Breast epithelium (tissue), 4 donors: ENCODE measurements around the gene CHMP5. TPM values are rescaled to one million over a fixed set of nuclear protein-coding genes. Genes with fewer than 3 reads are reported as not detected.

Experiments used
- DNase-seq, 2 donors: peaks; one replicate each; pipeline ENCODE4 v3.0.0-alpha.2; 2019; ENCODE audit warnings: low spot score in 2 of 2
- H3K27ac ChIP-seq, 2 donors: fragments of 200-600 bp; sonication (generic) in 1 of 2; one replicate each; pipeline ENCODE4 v1.5.1; 2016 to 2019; ENCODE audit warnings: mild to moderate bottlenecking in 1 of 2
- H3K27me3 ChIP-seq, 2 donors: fragments of 200-600 bp; sonication (generic) in 1 of 2; one replicate each; pipeline versions ENCODE4 v1.5.1 to v1.6.0; 2017 to 2019; ENCODE audit warnings: control low read depth in 1 of 2, mild to moderate bottlenecking in 1 of 2
- H3K36me3 ChIP-seq: fragments of 200-600 bp; one replicate; pipeline ENCODE4 v1.5.1; 2019
- H3K4me1 ChIP-seq, 2 donors: fragments of 200-600 bp; sonication (generic); one replicate each; pipeline ENCODE4 v1.5.1; 2016 to 2019; ENCODE audit warnings: control low read depth in 1 of 2
- H3K4me3 ChIP-seq, 3 donors: fragments of 200-600 bp; sonication (generic); 1 replicate in 2 of 3; 2 replicates in 1 of 3; pipeline ENCODE4 v1.5.1; 2016 to 2019; ENCODE audit warnings: mild to moderate bottlenecking in 3 of 3, moderate library complexity in 2 of 3
- H3K9me3 ChIP-seq, 2 donors: fragments of 200-600 bp; sonication (generic) in 1 of 2; one replicate each; pipeline ENCODE4 v1.5.1; 2016 to 2019; ENCODE audit warnings: control low read depth in 1 of 2
- POLR2A ChIP-seq: fragments of 450-650 bp; IDR thresholded peaks from one replicate; pipeline ENCODE4 v1.6.1; 2016; ENCODE audit warnings: antibody characterized with exemption, mild to moderate bottlenecking, moderate library complexity
- POLR2AphosphoS5 ChIP-seq, 3 donors: sonication (generic); formaldehyde crosslinking; IDR thresholded peaks; one replicate each; pipeline ENCODE4 v1.6.1; 2017; ENCODE audit warnings: antibody characterized with exemption in 3 of 3
- intact Hi-C: fragments of 100-400 bp; cut with DNase I; formaldehyde crosslinking; loops from one replicate; pipeline ENCODE4 v1.15.1; 2023; ENCODE audit warnings: low total_unique reads
- total RNA-seq, 3 donors: library from RNA; depleted of rRNA; stranded (reverse); fragments of >200 nt; gene quantifications; one replicate each; pipeline ENCODE4 v1.1.0, GENCODE V29; 2016
- TF ChIP-seq, protein P1 (sequence below), 3 donors: fragments of 450-650 bp; IDR thresholded peaks; one replicate each; pipeline ENCODE4 v1.5.1; 2016 to 2017; ENCODE audit warnings: antibody characterized with exemption in 3 of 3, mild to moderate bottlenecking in 3 of 3, moderate library complexity in 3 of 3

CHMP5 gene
- total RNA-seq, 3 donors from 2014 or later, result 63.1 to 73.4 (median 65.5) TPM

DNA sequence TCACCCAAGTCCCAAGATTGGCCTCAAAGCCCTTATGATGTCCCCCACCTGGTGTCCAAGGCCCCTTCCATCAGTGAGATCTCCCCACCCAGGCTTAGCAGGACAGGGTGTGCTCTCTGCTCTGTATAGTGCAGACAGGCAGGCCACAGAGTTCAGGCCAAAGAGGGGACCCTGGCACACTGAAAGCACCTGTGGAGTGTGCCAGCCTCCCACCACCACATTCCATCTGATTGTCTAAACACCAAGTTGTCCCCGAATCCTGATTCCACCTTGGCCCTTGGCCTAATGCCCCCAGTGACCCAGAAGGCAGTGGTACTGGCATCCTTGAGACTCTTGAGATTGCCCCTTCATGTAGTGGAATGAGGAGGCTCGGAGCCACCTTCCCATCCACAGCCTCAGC lies 19.5 kb upstream of the CHMP5 start:
- no peak overlapping the region for H3K27ac ChIP-seq
- H3K9me3 ChIP-seq, result no peaks in the 10 kb centered on the region
- H3K27me3 ChIP-seq, result no peaks in the 10 kb centered on the region
- H3K36me3 ChIP-seq, result no peaks in the 10 kb centered on the region
- H3K4me3 ChIP-seq, result no peak overlapping the region
- no peak for DNase-seq
- intact Hi-C loops, result no loop called here
- H3K4me1 ChIP-seq, result no peaks in the 10 kb centered on the region
- TF ChIP-seq, protein P1, sequence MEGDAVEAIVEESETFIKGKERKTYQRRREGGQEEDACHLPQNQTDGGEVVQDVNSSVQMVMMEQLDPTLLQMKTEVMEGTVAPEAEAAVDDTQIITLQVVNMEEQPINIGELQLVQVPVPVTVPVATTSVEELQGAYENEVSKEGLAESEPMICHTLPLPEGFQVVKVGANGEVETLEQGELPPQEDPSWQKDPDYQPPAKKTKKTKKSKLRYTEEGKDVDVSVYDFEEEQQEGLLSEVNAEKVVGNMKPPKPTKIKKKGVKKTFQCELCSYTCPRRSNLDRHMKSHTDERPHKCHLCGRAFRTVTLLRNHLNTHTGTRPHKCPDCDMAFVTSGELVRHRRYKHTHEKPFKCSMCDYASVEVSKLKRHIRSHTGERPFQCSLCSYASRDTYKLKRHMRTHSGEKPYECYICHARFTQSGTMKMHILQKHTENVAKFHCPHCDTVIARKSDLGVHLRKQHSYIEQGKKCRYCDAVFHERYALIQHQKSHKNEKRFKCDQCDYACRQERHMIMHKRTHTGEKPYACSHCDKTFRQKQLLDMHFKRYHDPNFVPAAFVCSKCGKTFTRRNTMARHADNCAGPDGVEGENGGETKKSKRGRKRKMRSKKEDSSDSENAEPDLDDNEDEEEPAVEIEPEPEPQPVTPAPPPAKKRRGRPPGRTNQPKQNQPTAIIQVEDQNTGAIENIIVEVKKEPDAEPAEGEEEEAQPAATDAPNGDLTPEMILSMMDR (IDR thresholded peaks at IDR 0.05), result no peak
- TF ChIP-seq POLR2AphosphoS5 (IDR thresholded peaks at IDR 0.05) (no peak), POLR2A (no peak)

DNA sequence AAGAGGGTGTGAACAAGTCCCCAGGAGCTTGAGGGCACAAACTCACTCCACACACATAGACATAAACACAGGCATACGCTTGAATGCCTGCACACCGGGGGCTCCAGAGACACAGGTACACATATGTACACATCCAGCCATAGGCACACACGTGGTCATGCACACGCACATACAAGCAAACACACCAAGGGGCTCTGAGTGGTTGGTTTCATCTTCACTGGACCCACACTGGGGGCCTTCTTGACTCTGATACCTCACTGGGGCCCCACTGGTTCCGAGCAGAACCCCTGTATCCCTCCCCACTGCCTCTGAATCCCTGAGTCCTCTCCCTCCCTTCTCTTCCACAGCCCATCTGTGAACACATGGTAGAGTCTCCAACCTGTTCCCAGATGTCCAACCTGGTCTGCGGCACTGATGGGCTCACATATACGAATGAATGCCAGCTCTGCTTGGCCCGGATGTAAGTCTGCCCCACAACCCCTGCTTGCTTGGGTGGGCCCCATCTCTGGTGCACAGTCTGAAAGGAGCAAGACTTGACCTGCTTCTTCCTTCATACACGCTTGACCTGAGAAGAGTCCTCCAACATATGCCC lies 18.5 kb upstream of the CHMP5 start:
- Histone ChIP-seq H3K36me3 (no peaks in the 10 kb centered on the region), H3K9me3 (no peaks in the 10 kb centered on the region), H3K27ac (no peak overlapping the region), H3K27me3 (no peaks in the 10 kb centered on the region), H3K4me3 (no peak overlapping the region), H3K4me1 (no peaks in the 10 kb centered on the region)
- no peak for DNase-seq
- no peak for TF ChIP-seq POLR2AphosphoS5 (IDR thresholded peaks at IDR 0.05)
- TF ChIP-seq, protein P1 (IDR thresholded peaks at IDR 0.05), result no peak
- no peak for TF ChIP-seq POLR2A
- intact Hi-C loops, result no loop called here

DNA sequence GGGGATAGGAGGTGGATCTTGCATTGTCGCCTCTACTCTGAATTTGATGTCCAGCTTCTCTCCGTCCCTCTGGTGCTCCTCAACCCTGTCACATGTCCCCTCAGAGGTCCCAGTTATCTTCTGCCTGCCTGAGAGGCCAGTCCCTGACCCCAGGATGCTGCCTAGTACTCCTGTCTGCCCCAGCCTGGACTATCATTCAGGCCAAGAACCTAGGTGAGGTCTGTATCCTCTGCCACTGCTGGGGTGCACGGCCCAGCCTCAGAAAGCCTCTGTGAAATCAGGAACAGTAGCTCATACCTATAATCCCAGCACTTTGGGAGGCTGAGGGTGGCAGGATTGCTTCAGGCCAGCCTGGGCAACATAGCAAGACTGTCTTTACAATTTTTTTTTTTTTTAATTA lies 16.2 kb upstream of the CHMP5 start:
- no peaks in the 10 kb centered on the region for H3K36me3 ChIP-seq
- DNase-seq, result no peak
- TF ChIP-seq POLR2AphosphoS5 (IDR thresholded peaks at IDR 0.05), result no peak
- TF ChIP-seq, protein P1 (IDR thresholded peaks at IDR 0.05), result no peak
- no peak for TF ChIP-seq POLR2A

DNA sequence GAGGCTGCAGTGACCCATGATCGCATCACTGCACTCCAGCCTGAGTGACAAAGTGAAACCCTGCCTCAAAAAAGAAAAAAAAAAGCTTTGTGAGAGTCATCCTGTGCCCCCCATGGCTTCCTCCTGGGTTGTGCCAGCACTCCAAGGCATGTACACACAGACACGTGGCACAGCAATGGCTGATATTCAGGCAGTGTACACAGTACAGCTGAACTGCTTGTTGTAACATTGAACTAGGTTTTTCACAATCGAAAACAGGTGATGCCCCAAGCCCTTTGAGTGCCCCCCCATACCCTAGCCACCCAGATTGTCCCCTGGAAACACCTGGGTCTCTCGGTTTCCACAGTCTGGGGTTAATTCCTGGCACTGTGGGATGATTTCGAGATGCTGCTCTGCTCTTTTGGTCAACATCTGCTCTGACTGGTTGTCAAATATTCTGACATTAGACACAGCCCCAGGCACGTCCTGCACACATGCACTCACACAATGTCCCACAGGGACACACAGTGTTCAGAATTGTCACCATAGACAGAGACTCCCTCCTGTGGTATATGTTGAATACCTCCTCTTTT lies 15.7 kb upstream of the CHMP5 start:
- Histone ChIP-seq H3K9me3 (no peaks in the 10 kb centered on the region), H3K36me3 (no peaks in the 10 kb centered on the region), H3K4me3 (no peak overlapping the region), H3K27me3 (no peaks in the 10 kb centered on the region), H3K27ac (no peak overlapping the region), H3K4me1 (no peaks in the 10 kb centered on the region)
- intact Hi-C loops, result no loop called here
- DNase-seq, result no peak
- TF ChIP-seq POLR2A, result no peak

More for the DNA sequence above, 16.2 kb upstream of the CHMP5 start:
- intact Hi-C loops, result no loop called here
- no peaks in the 10 kb centered on the region for H3K27me3 ChIP-seq
- no peak overlapping the region for H3K4me3 ChIP-seq
- H3K9me3 ChIP-seq, result no peaks in the 10 kb centered on the region
- no peaks in the 10 kb centered on the region for H3K4me1 ChIP-seq
- H3K27ac ChIP-seq, result no peak overlapping the region

DNA sequence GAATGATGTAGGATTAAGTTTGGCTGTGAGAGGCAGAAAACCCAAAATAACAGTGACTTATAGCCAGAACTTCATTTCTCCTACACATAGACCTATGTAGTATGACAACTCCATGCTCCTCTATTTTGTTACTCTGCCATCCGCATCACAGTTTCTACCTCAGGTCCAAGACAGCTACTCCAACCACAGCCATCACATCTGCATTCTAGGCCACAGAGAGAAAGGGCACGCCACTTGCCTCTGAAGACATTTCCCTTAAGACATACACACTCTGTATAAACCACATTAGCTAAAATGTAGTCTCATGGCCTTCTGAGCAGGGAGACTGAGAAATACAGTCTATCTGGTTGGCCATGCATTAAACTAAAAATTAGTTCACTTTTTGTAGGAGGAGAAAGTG lies 14.9 kb upstream of the CHMP5 start:
- Histone ChIP-seq H3K36me3 (no peaks in the 10 kb centered on the region), H3K4me3 (no peak overlapping the region), H3K27ac (peak overlapping the region in 1 of 2 donors; percentile 38), H3K27me3 (no peaks in the 10 kb centered on the region), H3K9me3 (no peaks in the 10 kb centered on the region), H3K4me1 (no peaks in the 10 kb centered on the region)
- intact Hi-C loops, result no loop called here
- no peak for TF ChIP-seq POLR2AphosphoS5 (IDR thresholded peaks at IDR 0.05)
- TF ChIP-seq, protein P1 (IDR thresholded peaks at IDR 0.05), result no peak
- TF ChIP-seq POLR2A, result no peak
- DNase-seq, result no peak
